ENCODE data around the gene SVOPL. TPM values are rescaled to one million over a fixed set of nuclear protein-coding genes. Genes with fewer than 3 reads are reported as not detected.

SVOPL gene
- total and polyA plus RNA-seq, 10 of the 15 experiments (the other 5 are each of a cell fraction or from before 2014, with no cell fraction given), result 0.15 TPM; not detected in 9

GRCh38 chr7:138716889-138717288 lies 15.7 kb upstream of the SVOPL start:
- H2AFZ ChIP-seq (ENCODE audit: control insufficient read depth, low read depth, low read length), result no peak overlapping the region
- H4K20me1 ChIP-seq (ENCODE audit: control insufficient read depth, insufficient read depth), result no peaks in the 10 kb centered on the region
- SMC1A ChIA-PET (ENCODE audit: uncharacterized antibody, unreplicated experiment), result interaction anchor here (1.0 kb wide), 1 partner anchor 16 kb away, joined by 4 read pairs; no protein-coding TSS in a partner anchor
- no peak overlapping the region for H3K27ac ChIP-seq (ENCODE audit: control insufficient read depth, insufficient read depth)
- no TSS peak for BruUV-seq (replicated peaks)
- intact Hi-C loops (cut with micrococcal nuclease; ENCODE audit: unreplicated experiment), result no loop called here
- no peak overlapping the region for H3K9ac ChIP-seq (ENCODE audit: control insufficient read depth, insufficient read depth, low read length)
- H3K4me2 ChIP-seq (ENCODE audit: control insufficient read depth, insufficient read depth), result no peak overlapping the region
- no peaks in the 10 kb centered on the region for H3K4me1 ChIP-seq (ENCODE audit: control insufficient read depth, insufficient read depth, low read length)
- CTCF ChIA-PET, result interaction anchor here (1.2 to 1.5 kb wide), 2 partner anchors 12 to 24 kb away, joined by 3 to 5 read pairs; no protein-coding TSS in a partner anchor
- ATAC-seq (no peak), DNase-seq (ENCODE audit: low read depth, low spot score) (no peak), FAIRE-seq (no peak)
- RAD21 ChIA-PET (ENCODE audit: unreplicated experiment), result no interaction called here
- no peak overlapping the region for H3K4me3 ChIP-seq
- 60% methylated on average over 7 of the region's 7 CpGs for WGBS (ENCODE audit: insufficient coverage, insufficient replicate concordance, low lambda C conversion rate, missing lambda C conversion rate)
- POLR2A ChIA-PET, result no interaction called here
- in situ Hi-C loops (cut with MboI), result no loop called here
- no peaks in the 10 kb centered on the region; a peak in 1 of 4 replicates for H3K27me3 ChIP-seq (replicated peaks in 1 of 2; ENCODE audit: control insufficient read depth in 2 of 2, insufficient read depth in 2 of 2, low read length in 1 of 2)
- H3K79me2 ChIP-seq (ENCODE audit: control insufficient read depth, insufficient read depth, low read length), result no peaks in the 10 kb centered on the region
- no peaks in the 10 kb centered on the region for H3K9me3 ChIP-seq (replicated peaks; ENCODE audit: control insufficient read depth, insufficient read depth, low read length)
- H3K36me3 ChIP-seq (ENCODE audit: control insufficient read depth in 2 of 2, insufficient read depth in 2 of 2, low read length in 1 of 2), result no peaks in the 10 kb centered on the region
- TF ChIP-seq BCL11A (IDR thresholded peaks at IDR 0.05; ENCODE audit: low read depth, low read length) (no peak), ATF7 (IDR thresholded peaks at IDR 0.05; ENCODE audit: low read depth) (no peak), TCF3 (IDR thresholded peaks at IDR 0.05; ENCODE audit: borderline replicate concordance, insufficient read depth, low read depth, low read length) (no peak), NR2F1 (conservative IDR thresholded peaks at IDR 0.05) (no peak), IRF5 (IDR thresholded peaks at IDR 0.05; ENCODE audit: borderline replicate concordance) (no peak), RCOR1 (conservative IDR thresholded peaks at IDR 0.05; ENCODE audit: low read depth, low read length) (no peak), STAT3 (IDR thresholded peaks at IDR 0.05; ENCODE audit: low read depth, low read length) (no peak), NBN (IDR thresholded peaks at IDR 0.05) (no peak), MEF2B (IDR thresholded peaks at IDR 0.05; ENCODE audit: partially characterized antibody, poor library complexity, severe bottlenecking) (no peak), ATF3 (IDR thresholded peaks at IDR 0.05; ENCODE audit: borderline replicate concordance, extremely low read depth, low read depth, low read length) (no peak), YY1 (IDR thresholded peaks at IDR 0.05; ENCODE audit: low read depth, low read length) (no peak), ZNF274 (IDR thresholded peaks at IDR 0.05; ENCODE audit: insufficient read depth, insufficient read length) (no peak), ZSCAN29 (IDR thresholded peaks at IDR 0.05) (no peak), NR2C1 (IDR thresholded peaks at IDR 0.05) (no peak), HSF1 (IDR thresholded peaks at IDR 0.05; ENCODE audit: low read depth, low read length) (no peak), WRNIP1 (IDR thresholded peaks at IDR 0.05; ENCODE audit: borderline replicate concordance, low read depth, low read length) (no peak)
